Measurements from ENCODE around the gene RIMS3. TPM values are rescaled to one million over a fixed set of nuclear protein-coding genes. Genes with fewer than 3 reads are reported as not detected.

The RIMS3 gene
- total and polyA plus RNA-seq, 9 donors = 1.3 to 12.6 (median 4.4) TPM

DNA sequence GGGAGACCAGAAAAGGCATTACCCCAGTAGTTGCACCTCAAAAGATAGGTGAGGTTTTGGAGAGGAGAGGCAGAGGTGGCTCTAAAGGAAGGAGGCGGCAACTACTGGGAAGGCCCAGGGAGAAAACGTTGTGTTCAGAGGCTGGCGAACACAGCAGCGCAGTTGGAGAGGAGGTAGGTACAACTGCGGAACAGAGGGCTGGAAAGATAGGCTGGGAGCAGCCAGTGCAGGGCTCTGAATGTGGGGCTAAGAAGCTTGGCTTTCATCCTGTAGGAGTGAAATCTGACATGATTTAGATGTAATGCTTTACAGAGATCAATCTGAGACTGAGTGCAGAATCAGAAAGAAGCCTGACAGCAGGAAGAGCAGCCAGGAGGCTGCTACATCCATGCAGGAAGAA is 13.0 kb downstream of the RIMS3 start:
- TF ChIP-seq POLR2A (IDR thresholded peaks at IDR 0.05) (no peak), EP300 (IDR thresholded peaks at IDR 0.05) (no peak)
- Histone ChIP-seq H3K4me3 (no peak overlapping the region), H3K27me3 (no peaks in the 10 kb centered on the region), H3K27ac (no peak overlapping the region), H3K36me3 (no peaks in the 10 kb centered on the region), H3K4me1 (ENCODE audit: insufficient read depth) (no peaks in the 10 kb centered on the region), H3K9me3 (no peaks in the 10 kb centered on the region)
- 78 to 85% (median 81%) methylated on average over 5 of the region's 5 CpGs for WGBS, 3 donors
- intact Hi-C loops (cut with DNase I) = no loop called here
- no peak for DNase-seq

DNA sequence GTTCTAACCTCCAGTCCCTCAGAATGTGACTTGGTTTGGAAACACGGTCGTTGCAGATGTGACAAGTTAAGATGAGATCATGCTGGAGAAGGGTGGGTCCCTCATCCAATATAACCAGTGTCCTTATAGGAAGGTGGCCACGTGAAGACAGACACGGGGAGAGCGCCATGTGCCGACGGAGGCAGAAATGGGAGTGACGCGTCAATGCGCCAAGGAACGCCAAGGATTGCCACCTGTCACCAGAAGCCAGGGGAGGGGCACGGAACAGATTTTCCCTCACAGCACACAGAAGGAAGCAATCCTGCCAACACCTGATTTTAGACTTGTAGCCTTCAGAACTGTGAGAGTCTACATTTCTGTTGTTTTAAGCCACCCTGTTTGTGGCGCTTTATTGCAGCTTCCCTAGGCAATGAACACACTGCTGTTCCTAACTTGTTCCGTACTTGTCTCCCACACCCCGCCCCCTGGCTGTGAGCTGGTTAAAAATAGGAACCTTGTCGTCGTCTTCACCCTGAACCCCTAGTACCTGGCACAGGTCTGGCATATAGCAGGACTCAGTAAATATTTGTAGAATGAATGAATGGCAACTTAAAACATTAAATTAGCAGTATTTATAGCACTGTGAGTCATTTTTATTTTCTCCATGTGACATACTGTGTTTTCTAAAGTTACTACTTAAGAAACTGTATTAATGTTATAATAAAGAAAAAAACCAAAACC is 14.2 kb downstream of the RIMS3 start:
- H3K4me3 ChIP-seq = no peak overlapping the region
- H3K27ac ChIP-seq = no peak overlapping the region
- intact Hi-C loops (cut with DNase I) = no loop called here
- no peaks in the 10 kb centered on the region for H3K9me3 ChIP-seq
- TF ChIP-seq EP300 (IDR thresholded peaks at IDR 0.05) (no peak), POLR2A (IDR thresholded peaks at IDR 0.05) (no peak)
- TF ChIP-seq, protein P1, sequence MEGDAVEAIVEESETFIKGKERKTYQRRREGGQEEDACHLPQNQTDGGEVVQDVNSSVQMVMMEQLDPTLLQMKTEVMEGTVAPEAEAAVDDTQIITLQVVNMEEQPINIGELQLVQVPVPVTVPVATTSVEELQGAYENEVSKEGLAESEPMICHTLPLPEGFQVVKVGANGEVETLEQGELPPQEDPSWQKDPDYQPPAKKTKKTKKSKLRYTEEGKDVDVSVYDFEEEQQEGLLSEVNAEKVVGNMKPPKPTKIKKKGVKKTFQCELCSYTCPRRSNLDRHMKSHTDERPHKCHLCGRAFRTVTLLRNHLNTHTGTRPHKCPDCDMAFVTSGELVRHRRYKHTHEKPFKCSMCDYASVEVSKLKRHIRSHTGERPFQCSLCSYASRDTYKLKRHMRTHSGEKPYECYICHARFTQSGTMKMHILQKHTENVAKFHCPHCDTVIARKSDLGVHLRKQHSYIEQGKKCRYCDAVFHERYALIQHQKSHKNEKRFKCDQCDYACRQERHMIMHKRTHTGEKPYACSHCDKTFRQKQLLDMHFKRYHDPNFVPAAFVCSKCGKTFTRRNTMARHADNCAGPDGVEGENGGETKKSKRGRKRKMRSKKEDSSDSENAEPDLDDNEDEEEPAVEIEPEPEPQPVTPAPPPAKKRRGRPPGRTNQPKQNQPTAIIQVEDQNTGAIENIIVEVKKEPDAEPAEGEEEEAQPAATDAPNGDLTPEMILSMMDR (IDR thresholded peaks at IDR 0.05) = no peak
- 72 to 78% (median 74%) methylated on average over 17 of the region's 17 CpGs for WGBS, 3 donors
- no peaks in the 10 kb centered on the region for H3K36me3 ChIP-seq
- no peaks in the 10 kb centered on the region for H3K4me1 ChIP-seq (ENCODE audit: insufficient read depth)
- no peak for DNase-seq
- H3K27me3 ChIP-seq = no peaks in the 10 kb centered on the region

DNA sequence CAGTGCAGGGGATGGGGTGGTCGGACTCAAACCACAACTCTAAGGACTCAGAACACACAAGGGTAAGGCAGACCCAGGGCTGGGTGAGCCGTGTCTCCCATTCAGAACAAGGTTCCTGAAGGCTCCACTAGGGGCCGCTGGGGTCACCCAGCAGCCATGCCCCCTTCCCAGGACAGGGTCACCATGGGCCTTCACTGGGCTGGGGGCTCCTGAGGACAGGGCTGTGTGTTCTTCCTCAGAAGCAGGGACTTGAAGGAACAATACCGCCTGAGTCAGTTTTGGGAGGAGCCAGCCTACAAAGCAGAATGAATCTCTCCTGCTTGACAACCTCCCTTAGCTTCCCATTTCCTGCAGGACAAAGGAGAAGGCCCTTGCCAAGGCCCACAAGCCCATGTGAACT is 15.4 kb downstream of the RIMS3 start:
- no peak overlapping the region for H3K4me3 ChIP-seq
- intact Hi-C loops (cut with DNase I) = no loop called here
- DNase-seq = no peak
- H3K4me1 ChIP-seq (ENCODE audit: insufficient read depth) = no peaks in the 10 kb centered on the region
- 49 to 66% (median 55%) methylated on average over 4 of the region's 4 CpGs for WGBS, 3 donors
- H3K27me3 ChIP-seq = no peaks in the 10 kb centered on the region
- TF ChIP-seq POLR2A (IDR thresholded peaks at IDR 0.05) = no peak
- no peak for TF ChIP-seq EP300 (IDR thresholded peaks at IDR 0.05)
- TF ChIP-seq, protein P1 (IDR thresholded peaks at IDR 0.05) = no peak
- no peaks in the 10 kb centered on the region for H3K36me3 ChIP-seq
- H3K27ac ChIP-seq = no peak overlapping the region
- H3K9me3 ChIP-seq = no peaks in the 10 kb centered on the region

DNA sequence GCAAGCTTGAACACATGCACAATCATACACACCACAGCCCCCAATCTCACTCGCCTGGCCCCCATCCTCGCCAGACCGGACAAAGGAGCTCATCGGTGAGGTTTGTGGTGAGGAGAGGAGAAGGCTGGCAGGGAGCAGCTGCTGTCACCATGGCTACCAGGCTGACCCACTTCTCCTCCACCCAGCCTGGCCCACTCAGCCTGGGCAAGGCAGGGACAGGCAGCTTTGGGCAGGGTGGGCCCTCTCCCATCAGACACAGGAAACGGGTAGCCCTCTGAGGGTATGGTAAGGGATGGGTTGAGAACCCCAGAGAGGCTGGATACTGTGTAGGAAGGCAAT is 15.9 kb downstream of the RIMS3 start:
- DNase-seq = no peak
- 85 to 90% (median 89%) methylated on average over 5 of the region's 5 CpGs for WGBS, 3 donors
- Histone ChIP-seq H3K9me3 (no peaks in the 10 kb centered on the region), H3K4me1 (ENCODE audit: insufficient read depth) (no peaks in the 10 kb centered on the region), H3K27ac (no peak overlapping the region), H3K36me3 (no peaks in the 10 kb centered on the region), H3K4me3 (no peak overlapping the region), H3K27me3 (no peaks in the 10 kb centered on the region)
- intact Hi-C loops (cut with DNase I) = no loop called here
- TF ChIP-seq EP300 (IDR thresholded peaks at IDR 0.05) (no peak), POLR2A (IDR thresholded peaks at IDR 0.05) (no peak)
- TF ChIP-seq, protein P1 (IDR thresholded peaks at IDR 0.05) = no peak

DNA sequence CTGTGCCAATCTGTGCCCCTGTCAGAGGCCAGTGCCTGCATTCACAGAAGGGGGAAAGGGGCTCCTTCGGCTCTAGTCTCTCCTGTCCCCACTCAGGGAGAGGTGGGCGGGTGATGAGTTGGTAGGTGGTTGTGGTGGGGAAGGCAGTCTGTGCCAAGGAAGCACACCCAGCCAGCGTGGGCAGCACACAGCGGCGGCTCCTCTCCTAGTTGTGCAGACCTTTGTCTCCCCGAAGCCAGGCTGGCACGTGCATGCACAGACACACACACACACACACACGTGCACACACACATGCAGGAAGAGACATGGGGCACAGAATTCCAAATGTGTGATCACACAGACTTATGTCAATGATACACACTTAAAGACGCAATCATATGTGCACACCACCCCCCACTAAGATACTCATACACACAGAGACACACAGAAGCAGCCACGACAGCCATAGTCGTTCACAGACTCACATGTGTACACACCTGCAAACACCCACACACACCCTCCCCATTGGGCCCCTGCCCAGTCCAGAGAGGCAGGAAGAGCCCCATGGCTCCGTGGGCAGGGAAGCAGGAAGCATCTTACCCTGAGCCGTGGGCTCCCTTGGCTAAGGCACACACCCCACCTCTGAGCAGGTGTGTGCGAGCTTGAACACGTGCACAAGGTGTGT is 16.4 kb downstream of the RIMS3 start:
- no peaks in the 10 kb centered on the region for H3K9me3 ChIP-seq
- DNase-seq = no peak
- TF ChIP-seq, protein P1 (IDR thresholded peaks at IDR 0.05) = no peak
- TF ChIP-seq POLR2A (IDR thresholded peaks at IDR 0.05) (no peak), EP300 (IDR thresholded peaks at IDR 0.05) (no peak)
- H3K27ac ChIP-seq = no peak overlapping the region
- H3K36me3 ChIP-seq = no peaks in the 10 kb centered on the region
- intact Hi-C loops (cut with DNase I) = no loop called here
- H3K4me1 ChIP-seq (ENCODE audit: insufficient read depth) = no peaks in the 10 kb centered on the region
- H3K4me3 ChIP-seq = no peak overlapping the region
- H3K27me3 ChIP-seq = no peaks in the 10 kb centered on the region
- 77 to 85% (median 84%) methylated on average over 15 of the region's 15 CpGs for WGBS, 3 donors

Measured in ovary (tissue), 9 donors.